Measurements from ENCODE around the gene CYB561D2. TPM values are rescaled to one million over a fixed set of nuclear protein-coding genes. Genes with fewer than 3 reads are reported as not detected.

The CYB561D2 gene
- total RNA-seq, 3 donors from 2014 or later (not counting 1 experiment from before 2014, with no cell fraction given), result 39.6 to 54.0 (median 50.5) TPM

- H3K4me1 Mint-ChIP-seq, result peaks cover 10 to 45% of the 10 kb centered on the region in 2 donors
- no peaks in the 10 kb centered on the region for H3K27me3 Mint-ChIP-seq (ENCODE audit: low read depth in 2 of 2)
- no peaks in the 10 kb centered on the region for H3K27me3 ChIP-seq (ENCODE audit: control insufficient read depth, insufficient read depth, low read length)
- peak within 1 kb of the TSS; percentile 71 for H3K27ac ChIP-seq (ENCODE audit: low read length)
- WGBS (ENCODE audit: insufficient coverage), result 3% methylated on average over 55 of the region's 55 CpGs
- no peaks in the 10 kb centered on the region for H3K9me3 ChIP-seq (ENCODE audit: control insufficient read depth, insufficient read depth, low read length)
- no peaks in the 10 kb centered on the region for H3K9me3 Mint-ChIP-seq
- intact Hi-C loops (cut with micrococcal nuclease), result no loop called here
- H3K27ac Mint-ChIP-seq, result peak within 1 kb of the TSS; percentile 85 to 87
- H3K4me1 ChIP-seq (ENCODE audit: control insufficient read depth, insufficient read depth, low read length), result peaks cover 39% of the 10 kb centered on the region
- H3K4me3 ChIP-seq (ENCODE audit: low read length), result peak within 1 kb of the TSS; percentile 69
- TF ChIP-seq, protein P1, sequence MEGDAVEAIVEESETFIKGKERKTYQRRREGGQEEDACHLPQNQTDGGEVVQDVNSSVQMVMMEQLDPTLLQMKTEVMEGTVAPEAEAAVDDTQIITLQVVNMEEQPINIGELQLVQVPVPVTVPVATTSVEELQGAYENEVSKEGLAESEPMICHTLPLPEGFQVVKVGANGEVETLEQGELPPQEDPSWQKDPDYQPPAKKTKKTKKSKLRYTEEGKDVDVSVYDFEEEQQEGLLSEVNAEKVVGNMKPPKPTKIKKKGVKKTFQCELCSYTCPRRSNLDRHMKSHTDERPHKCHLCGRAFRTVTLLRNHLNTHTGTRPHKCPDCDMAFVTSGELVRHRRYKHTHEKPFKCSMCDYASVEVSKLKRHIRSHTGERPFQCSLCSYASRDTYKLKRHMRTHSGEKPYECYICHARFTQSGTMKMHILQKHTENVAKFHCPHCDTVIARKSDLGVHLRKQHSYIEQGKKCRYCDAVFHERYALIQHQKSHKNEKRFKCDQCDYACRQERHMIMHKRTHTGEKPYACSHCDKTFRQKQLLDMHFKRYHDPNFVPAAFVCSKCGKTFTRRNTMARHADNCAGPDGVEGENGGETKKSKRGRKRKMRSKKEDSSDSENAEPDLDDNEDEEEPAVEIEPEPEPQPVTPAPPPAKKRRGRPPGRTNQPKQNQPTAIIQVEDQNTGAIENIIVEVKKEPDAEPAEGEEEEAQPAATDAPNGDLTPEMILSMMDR (IDR thresholded peaks at IDR 0.05), result no peak
- H3K36me3 ChIP-seq (ENCODE audit: control insufficient read depth, insufficient read depth, low read length), result peaks cover 40% of the 10 kb centered on the region
- H3K4me3 Mint-ChIP-seq, result peak within 1 kb of the TSS; percentile 85
- ATAC-seq (peak; percentile 96 to 97 (median 97)), DNase-seq (peak; percentile 94 to 98)
- no peaks in the 10 kb centered on the region for H3K36me3 Mint-ChIP-seq
These were observed 22.5 kb upstream of the CYB561D2 start, which contains the start of gene TUSC2 for GRCh38 chr3:50327943-50328691. TUSC2 (minus strand) TSS chr3:50328223; CDS start chr3:50328099, 124 bp downstream.

GRCh38 chr3:50330330-50330729 lies 20.3 kb upstream of the CYB561D2 start:
- Histone ChIP-seq H3K27me3 (ENCODE audit: control insufficient read depth, insufficient read depth, low read length) (no peaks in the 10 kb centered on the region), H3K36me3 (ENCODE audit: control insufficient read depth, insufficient read depth, low read length) (peaks cover 42% of the 10 kb centered on the region), H3K4me3 (ENCODE audit: low read length) (no peak overlapping the region), H3K27ac (ENCODE audit: low read length) (no peak overlapping the region), H3K9me3 (ENCODE audit: control insufficient read depth, insufficient read depth, low read length) (no peaks in the 10 kb centered on the region), H3K4me1 (ENCODE audit: control insufficient read depth, insufficient read depth, low read length) (peaks cover 61% of the 10 kb centered on the region)
- intact Hi-C loops (cut with micrococcal nuclease), result no loop called here
- Mint-ChIP-seq H3K27ac (peak overlapping the region in 1 of 2 donors; percentile 24), H3K4me3 (no peak overlapping the region), H3K36me3 (no peaks in the 10 kb centered on the region), H3K27me3 (ENCODE audit: low read depth in 2 of 2) (no peaks in the 10 kb centered on the region), H3K9me3 (no peaks in the 10 kb centered on the region), H3K4me1 (peaks cover 24 to 47% of the 10 kb centered on the region in 2 donors)
- DNase-seq, result no peak
- TF ChIP-seq, protein P1 (IDR thresholded peaks at IDR 0.05), result no peak
- ATAC-seq, result no peak
- 99% methylated on average over 10 of the region's 10 CpGs for WGBS (ENCODE audit: insufficient coverage)

DNA sequence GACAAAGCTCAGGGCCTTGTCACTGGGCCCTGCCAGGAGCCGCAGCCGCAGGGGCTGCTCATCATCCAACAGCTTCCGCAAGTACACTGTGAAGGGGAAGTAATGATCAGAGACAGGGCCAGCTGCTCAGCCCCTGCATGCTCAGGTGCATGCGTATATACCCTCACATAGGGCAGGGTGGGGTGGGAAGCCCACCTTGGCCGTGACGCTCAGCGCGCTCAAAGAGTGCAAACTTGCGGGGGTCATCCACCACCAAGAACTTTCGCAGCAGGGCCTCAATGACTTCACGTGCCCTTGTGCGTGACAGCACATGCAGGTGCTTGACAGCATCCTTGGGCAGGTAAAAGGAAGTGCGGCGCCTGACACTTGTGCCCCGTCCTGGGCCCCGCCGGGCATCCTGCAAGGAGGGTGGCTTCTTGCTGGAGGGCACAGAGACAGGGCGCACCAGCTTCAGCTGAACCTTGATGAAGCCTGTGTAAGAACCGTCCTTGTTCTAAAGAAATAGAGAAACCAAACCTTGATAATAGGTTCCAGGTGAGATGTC lies 19.2 kb upstream of the CYB561D2 start:
- DNase-seq, result no peak

More for the DNA sequence above, 19.2 kb upstream of the CYB561D2 start:
- H3K9me3 ChIP-seq (ENCODE audit: control insufficient read depth, insufficient read depth, low read length), result no peaks in the 10 kb centered on the region
- H3K36me3 ChIP-seq (ENCODE audit: control insufficient read depth, insufficient read depth, low read length), result peaks cover 41% of the 10 kb centered on the region
- Mint-ChIP-seq H3K27ac (no peak overlapping the region), H3K4me3 (no peak overlapping the region), H3K4me1 (peaks cover 35 to 55% of the 10 kb centered on the region in 2 donors), H3K27me3 (ENCODE audit: low read depth in 2 of 2) (no peaks in the 10 kb centered on the region), H3K9me3 (no peaks in the 10 kb centered on the region), H3K36me3 (no peaks in the 10 kb centered on the region)
- H3K27ac ChIP-seq (ENCODE audit: low read length), result no peak overlapping the region
- H3K27me3 ChIP-seq (ENCODE audit: control insufficient read depth, insufficient read depth, low read length), result no peaks in the 10 kb centered on the region
- H3K4me3 ChIP-seq (ENCODE audit: low read length), result no peak overlapping the region
- no peak for ATAC-seq
- peaks cover 69% of the 10 kb centered on the region for H3K4me1 ChIP-seq (ENCODE audit: control insufficient read depth, insufficient read depth, low read length)
- 95% methylated on average over 19 of the region's 19 CpGs for WGBS (ENCODE audit: insufficient coverage)
- intact Hi-C loops (cut with micrococcal nuclease), result no loop called here
- TF ChIP-seq, protein P1 (IDR thresholded peaks at IDR 0.05), result no peak
